GM19397 (cell line): Measurements from ENCODE around the gene CDYL.

ENCODE experiments used
- ATAC-seq: cut with Tn5 transposase; IDR thresholded peaks from one replicate; pipeline ENCODE4 v1.9.1; 2021; ENCODE audit warnings: mild to moderate bottlenecking, moderate library complexity; ENCODE audit not compliant: unreplicated experiment

The CDYL gene

GRCh38 chr6:4903751-4904370 lies 127.7 kb downstream of the CDYL start:
- no peak for ATAC-seq

GRCh38 chr6:4904461-4905025 lies 128.3 kb downstream of the CDYL start:
- no peak for ATAC-seq

- no peak for ATAC-seq
These were observed 129.6 kb downstream of the CDYL start for GRCh38 chr6:4905826-4906225.

GRCh38 chr6:4906293-4907276 lies 130.4 kb downstream of the CDYL start:
- no peak for ATAC-seq

- no peak for ATAC-seq
These were observed 131.4 kb downstream of the CDYL start for GRCh38 chr6:4907602-4908001.

- ATAC-seq, result no peak
These were observed 131.9 kb downstream of the CDYL start for GRCh38 chr6:4908062-4908461.

- ATAC-seq, result no peak
These were observed 133.0 kb downstream of the CDYL start for GRCh38 chr6:4909063-4909706.

- ATAC-seq, result no peak
These were observed 134.0 kb downstream of the CDYL start for GRCh38 chr6:4910037-4910760.

GRCh38 chr6:4912559-4912958 lies 136.4 kb downstream of the CDYL start:
- no peak for ATAC-seq

- ATAC-seq, result no peak
These were observed 137.7 kb downstream of the CDYL start for GRCh38 chr6:4913705-4914419.

GRCh38 chr6:4914420-4915159 lies 138.4 kb downstream of the CDYL start:
- ATAC-seq, result no peak

- no peak for ATAC-seq
These were observed 140.9 kb downstream of the CDYL start for GRCh38 chr6:4916954-4917561.

- no peak for ATAC-seq
These were observed 144.8 kb downstream of the CDYL start for GRCh38 chr6:4920914-4921410.

GRCh38 chr6:4922488-4923037 lies 146.4 kb downstream of the CDYL start:
- no peak for ATAC-seq

GRCh38 chr6:4923081-4923480 lies 146.9 kb downstream of the CDYL start:
- ATAC-seq, result no peak

GRCh38 chr6:4924661-4925271 lies 148.6 kb downstream of the CDYL start:
- no peak for ATAC-seq

- no peak for ATAC-seq
These were observed 149.4 kb downstream of the CDYL start for GRCh38 chr6:4925580-4925979.

- ATAC-seq, result no peak
These were observed 152.2 kb downstream of the CDYL start for GRCh38 chr6:4928426-4928825.
